SK-N-SH (cell line): ENCODE measurements around the gene KRT35. TPM values are rescaled to one million over a fixed set of nuclear protein-coding genes. Genes with fewer than 3 reads are reported as not detected.

Experiments used
- CTCF ChIA-PET: fragments of 300-600, 350-600 bp; formaldehyde crosslinking; extraction: SDS; loops from one replicate; lab custom pipeline; 2021; lab: Yijun Ruan, JAX
- POLR2A ChIA-PET: fragments of 350-600 bp; sonication (Branson Sonifier 250); formaldehyde crosslinking; extraction: SDS; loops from one replicate; lab custom pipeline; 2020; ENCODE audit warnings: antibody characterized with exemption, inconsistent platforms; lab: Yijun Ruan, JAX
- DNase-seq: peaks from one replicate; pipeline ENCODE4 v3.0.0; 2012
- H2AFZ ChIP-seq: fragments of 200-600 bp; sonication (generic); 2 replicates; pipeline ENCODE4 v1.8.1; 2016; ENCODE audit warnings: antibody characterized with exemption, mild to moderate bottlenecking, low read depth
- H3F3A ChIP-seq: fragments of 200-600 bp; sonication (generic); replicated peaks from 2 replicates; pipeline ENCODE3; 2016; ENCODE audit warnings: antibody characterized with exemption, mild to moderate bottlenecking; ENCODE audit not compliant: insufficient read depth
- H3K27ac ChIP-seq, 2 experiments: fragments of 200-500 bp in 1 of 2; fragments of 200-600 bp in 1 of 2; sonication (Bioruptor generic) in 1 of 2; sonication (generic), shearing (Covaris generic) in 1 of 2; 2 replicates each; pipeline versions ENCODE4 v1.5.1 to v1.6.1; 2014 to 2016; ENCODE audit warnings: low read depth in 2 of 2, inconsistent platforms in 1 of 2, low read length in 1 of 2, mild to moderate bottlenecking in 1 of 2, mixed read lengths in 1 of 2
- H3K27me3 ChIP-seq: fragments of 200-600 bp; sonication (generic), shearing (Covaris generic); 2 replicates; pipeline ENCODE4 v1.6.1; 2016; ENCODE audit warnings: mixed run types; ENCODE audit not compliant: insufficient read depth
- H3K36me3 ChIP-seq, 2 experiments: fragments of 200-500 bp in 1 of 2; fragments of 200-600 bp in 1 of 2; sonication (Bioruptor generic) in 1 of 2; sonication (generic) in 1 of 2; replicated peaks in 1 of 2; 2 replicates each; pipeline versions ENCODE3 to v1.5.1; 2014 to 2016; ENCODE audit warnings: low read length in 1 of 2, mild to moderate bottlenecking in 1 of 2; ENCODE audit not compliant: insufficient read depth in 2 of 2, control insufficient read depth in 1 of 2
- H3K4me1 ChIP-seq, 2 experiments: fragments of 200-500 bp in 1 of 2; fragments of 200-600 bp in 1 of 2; sonication (Bioruptor generic) in 1 of 2; sonication (generic), shearing (Covaris generic) in 1 of 2; 2 replicates each; pipeline versions ENCODE4 v1.5.1 to v1.6.1; 2014 to 2016; ENCODE audit warnings: low read depth in 1 of 2, low read length in 1 of 2, mixed run types in 1 of 2; ENCODE audit not compliant: insufficient read depth in 2 of 2, control insufficient read depth in 1 of 2
- H3K4me2 ChIP-seq: fragments of 200-600 bp; sonication (generic), shearing (Covaris generic); 2 replicates; pipeline ENCODE4 v1.6.1; 2017; ENCODE audit warnings: mixed run types
- H3K4me3 ChIP-seq, 2 experiments: fragments of 200-500 bp in 1 of 2; fragments of 200-600 bp in 1 of 2; sonication (Bioruptor generic) in 1 of 2; sonication (generic), shearing (Covaris generic) in 1 of 2; 2 replicates each; pipeline versions ENCODE4 v1.5.1 to v1.8.1; 2014 to 2016; ENCODE audit warnings: low read depth in 2 of 2, inconsistent platforms in 1 of 2, low read length in 1 of 2, mild to moderate bottlenecking in 1 of 2, mixed read lengths in 1 of 2, moderate library complexity in 1 of 2
- H3K79me2 ChIP-seq: fragments of 200-600 bp; sonication (generic); 2 replicates; pipeline ENCODE4 v1.8.1; 2017; ENCODE audit warnings: mild to moderate bottlenecking; ENCODE audit not compliant: insufficient read depth
- H3K9ac ChIP-seq: fragments of 200-600 bp; sonication (generic); 2 replicates; pipeline ENCODE4 v1.6.1; 2017; ENCODE audit warnings: mixed run types
- H3K9me2 ChIP-seq: fragments of 200-600 bp; sonication (generic); 2 replicates; pipeline ENCODE4 v1.6.1; 2017; ENCODE audit warnings: mixed run types
- H3K9me3 ChIP-seq: fragments of 200-600 bp; sonication (generic); 2 replicates; pipeline ENCODE4 v1.6.1; 2017; ENCODE audit warnings: mixed run types, mild to moderate bottlenecking, moderate library complexity
- H4K20me1 ChIP-seq: fragments of 200-600 bp; sonication (generic); 2 replicates; pipeline ENCODE4 v1.6.1; 2017; ENCODE audit warnings: mild to moderate bottlenecking, mixed run types; ENCODE audit not compliant: insufficient read depth
- FOXJ3 ChIP-seq: sonication (generic); formaldehyde crosslinking; IDR thresholded peaks from 2 replicates; pipeline ENCODE4 v1.5.1; 2020; ENCODE audit warnings: mild to moderate bottlenecking, missing genetic modification reagents
- GATA2 ChIP-seq: sonication (generic); formaldehyde crosslinking; IDR thresholded peaks from 2 replicates; pipeline ENCODE4 v1.5.0; 2020; ENCODE audit warnings: mild to moderate bottlenecking, missing genetic modification reagents
- MXI1 ChIP-seq: IDR thresholded peaks from 2 replicates; pipeline ENCODE4 v1.6.1; 2012; ENCODE audit warnings: mild to moderate bottlenecking, low read depth, low read length, improper control_type of control experiment
- NFIC ChIP-seq: IDR thresholded peaks from 2 replicates; pipeline ENCODE4 v1.4.0; 2012; ENCODE audit warnings: borderline replicate concordance
- PBX3 ChIP-seq: IDR thresholded peaks from 2 replicates; pipeline ENCODE4; 2012
- RAD21 ChIP-seq: IDR thresholded peaks from 2 replicates; pipeline ENCODE4 v1.6.1; 2012; ENCODE audit warnings: mild to moderate bottlenecking, low read length
- RCOR1 ChIP-seq: fragments of 150-350 bp; IDR thresholded peaks from 2 replicates; pipeline ENCODE4 v1.6.1; 2017; ENCODE audit warnings: antibody characterized with exemption, low read length
- REST ChIP-seq: IDR thresholded peaks from 2 replicates; pipeline ENCODE4 v1.6.1; 2012; ENCODE audit warnings: mild to moderate bottlenecking, low read depth, low read length, moderate library complexity
- RFX5 ChIP-seq: IDR thresholded peaks from 2 replicates; pipeline ENCODE4 v1.6.1; 2012; ENCODE audit warnings: mild to moderate bottlenecking, improper control_type of control experiment, low read length
- SMC3 ChIP-seq: IDR thresholded peaks from 2 replicates; pipeline ENCODE4 v1.6.1; 2012; ENCODE audit warnings: low read depth, low read length, improper control_type of control experiment
- TAF1 ChIP-seq: IDR thresholded peaks from 2 replicates; pipeline ENCODE4 v1.6.1; 2012; ENCODE audit warnings: low read depth, mild to moderate bottlenecking, low read length, moderate library complexity, borderline replicate concordance
- WGBS: methylation state at CpG from one replicate; pipeline ENCODE4 v1.1.6; 2017; ENCODE audit warnings: low lambda C conversion rate; 5-methylcytosine and 5-hydroxymethylcytosine counted together
- polyA plus RNA-seq, 3 experiments: library from polyadenylated mRNA; depleted of rRNA; stranded (reverse); fragments of >200 nt; gene quantifications; 2 replicates each; pipeline ENCODE4 v1.2.3, GENCODE V29; 2012
- TF ChIP-seq, protein P1 (sequence below): IDR thresholded peaks from 2 replicates; pipeline ENCODE4 v1.4.0; 2012; ENCODE audit warnings: low read depth
- TF ChIP-seq, protein P2 (sequence below): fragments of 150-350 bp; IDR thresholded peaks from 2 replicates; pipeline ENCODE4 v1.6.1; 2016; ENCODE audit warnings: mild to moderate bottlenecking, low read depth, low read length

Gene KRT35
- polyA plus RNA-seq, 1 of the 3 experiments (the other 2 are of a cell fraction), result not detected

- H3K79me2 ChIP-seq, result no peaks in the 10 kb centered on the region
- H3K4me3 ChIP-seq, result no peak overlapping the region
- no peak overlapping the region for H2AFZ ChIP-seq
- CTCF ChIA-PET, result interaction anchor here (1.0 kb wide), 1 partner anchor 110 kb away, joined by 6 read pairs; no protein-coding TSS in a partner anchor
- H3F3A ChIP-seq, result no peaks in the 10 kb centered on the region
- TF ChIP-seq, protein P1, sequence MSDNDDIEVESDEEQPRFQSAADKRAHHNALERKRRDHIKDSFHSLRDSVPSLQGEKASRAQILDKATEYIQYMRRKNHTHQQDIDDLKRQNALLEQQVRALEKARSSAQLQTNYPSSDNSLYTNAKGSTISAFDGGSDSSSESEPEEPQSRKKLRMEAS, result no peak
- TF ChIP-seq GATA2 (CRISPR knock-in tag), result no peak
- no peak for TF ChIP-seq RAD21
- TF ChIP-seq PBX3, result no peak
- TF ChIP-seq RCOR1, result no peak
- TF ChIP-seq FOXJ3 (CRISPR knock-in tag), result no peak
- no peak for TF ChIP-seq RFX5
- TF ChIP-seq, protein P2, sequence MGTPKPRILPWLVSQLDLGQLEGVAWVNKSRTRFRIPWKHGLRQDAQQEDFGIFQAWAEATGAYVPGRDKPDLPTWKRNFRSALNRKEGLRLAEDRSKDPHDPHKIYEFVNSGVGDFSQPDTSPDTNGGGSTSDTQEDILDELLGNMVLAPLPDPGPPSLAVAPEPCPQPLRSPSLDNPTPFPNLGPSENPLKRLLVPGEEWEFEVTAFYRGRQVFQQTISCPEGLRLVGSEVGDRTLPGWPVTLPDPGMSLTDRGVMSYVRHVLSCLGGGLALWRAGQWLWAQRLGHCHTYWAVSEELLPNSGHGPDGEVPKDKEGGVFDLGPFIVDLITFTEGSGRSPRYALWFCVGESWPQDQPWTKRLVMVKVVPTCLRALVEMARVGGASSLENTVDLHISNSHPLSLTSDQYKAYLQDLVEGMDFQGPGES, result no peak
- no peak for TF ChIP-seq REST
- no peak for TF ChIP-seq NFIC
- TF ChIP-seq SMC3, result no peak
- TF ChIP-seq TAF1, result no peak
- no peak for TF ChIP-seq MXI1
- H3K4me2 ChIP-seq, result no peak overlapping the region
- WGBS, result 37% methylated on average over 5 of the region's 5 CpGs
- POLR2A ChIA-PET, result no interaction called here
- no peaks in the 10 kb centered on the region for H3K9me2 ChIP-seq
- H3K9me3 ChIP-seq, result no peaks in the 10 kb centered on the region
- H3K36me3 ChIP-seq, result no peaks in the 10 kb centered on the region
- H3K4me1 ChIP-seq, result no peaks in the 10 kb centered on the region
- H3K27ac ChIP-seq, result no peak overlapping the region
- no peak overlapping the region for H3K9ac ChIP-seq
- no peaks in the 10 kb centered on the region; the same call in 1 of the 2 replicates for H3K27me3 ChIP-seq
- H4K20me1 ChIP-seq, result no peaks in the 10 kb centered on the region
- no peak for DNase-seq
These were observed 41.6 kb downstream of the KRT35 start for GRCh38 chr17:41439375-41439774.
